ENCODE results near the gene NPRL2. TPM values are rescaled to one million over a fixed set of nuclear protein-coding genes. Genes with fewer than 3 reads are reported as not detected.

NPRL2 gene
- total and polyA plus RNA-seq, 7 donors = 16.8 to 28.5 (median 19.1) TPM

DNA sequence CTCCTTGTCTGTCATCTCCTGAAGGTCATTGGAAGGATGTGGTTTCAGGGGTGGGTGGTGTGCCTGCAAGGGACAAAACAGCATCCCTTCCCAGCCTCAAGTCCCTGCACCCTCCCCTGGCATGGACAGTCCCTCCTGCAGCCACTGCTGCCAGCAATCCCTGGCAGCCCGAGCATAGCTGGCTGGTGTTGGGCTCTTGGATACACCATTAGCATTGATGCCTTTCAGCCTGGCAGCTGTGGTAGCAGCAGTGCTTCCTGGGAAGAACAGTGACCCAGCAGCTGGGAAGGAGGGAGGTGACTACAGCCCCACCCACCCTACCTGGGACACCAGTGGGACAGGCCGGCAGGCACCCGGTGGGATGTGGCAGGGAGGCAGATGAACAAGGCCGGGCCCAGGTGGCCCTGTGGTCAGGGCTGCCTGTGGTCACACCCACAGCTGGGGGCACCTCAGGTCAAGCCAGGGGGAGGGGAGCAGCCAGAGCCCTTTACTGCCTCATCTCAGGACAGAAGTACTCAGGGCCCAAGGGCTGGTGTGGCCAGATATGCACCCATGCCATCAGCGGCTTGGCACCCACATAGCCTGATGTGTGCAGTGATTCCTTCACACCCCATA is 41.6 kb upstream of the NPRL2 start:
- H3K4me3 ChIP-seq = no peak overlapping the region
- no peak for TF ChIP-seq POLR2A (IDR thresholded peaks at IDR 0.05)
- intact Hi-C loops (cut with DNase I) = no loop called here
- H3K27ac ChIP-seq = no peak overlapping the region
- H3K9me3 ChIP-seq = no peaks in the 10 kb centered on the region
- peaks cover 0 to 3% (median 0%) of the 10 kb centered on the region in 4 donors for H3K4me1 ChIP-seq
- DNase-seq = no peak
- 37 to 70% methylated on average over 5 of the region's 5 CpGs for WGBS, 2 donors
- H3K36me3 ChIP-seq = no peaks in the 10 kb centered on the region
- no peaks in the 10 kb centered on the region for H3K27me3 ChIP-seq

DNA sequence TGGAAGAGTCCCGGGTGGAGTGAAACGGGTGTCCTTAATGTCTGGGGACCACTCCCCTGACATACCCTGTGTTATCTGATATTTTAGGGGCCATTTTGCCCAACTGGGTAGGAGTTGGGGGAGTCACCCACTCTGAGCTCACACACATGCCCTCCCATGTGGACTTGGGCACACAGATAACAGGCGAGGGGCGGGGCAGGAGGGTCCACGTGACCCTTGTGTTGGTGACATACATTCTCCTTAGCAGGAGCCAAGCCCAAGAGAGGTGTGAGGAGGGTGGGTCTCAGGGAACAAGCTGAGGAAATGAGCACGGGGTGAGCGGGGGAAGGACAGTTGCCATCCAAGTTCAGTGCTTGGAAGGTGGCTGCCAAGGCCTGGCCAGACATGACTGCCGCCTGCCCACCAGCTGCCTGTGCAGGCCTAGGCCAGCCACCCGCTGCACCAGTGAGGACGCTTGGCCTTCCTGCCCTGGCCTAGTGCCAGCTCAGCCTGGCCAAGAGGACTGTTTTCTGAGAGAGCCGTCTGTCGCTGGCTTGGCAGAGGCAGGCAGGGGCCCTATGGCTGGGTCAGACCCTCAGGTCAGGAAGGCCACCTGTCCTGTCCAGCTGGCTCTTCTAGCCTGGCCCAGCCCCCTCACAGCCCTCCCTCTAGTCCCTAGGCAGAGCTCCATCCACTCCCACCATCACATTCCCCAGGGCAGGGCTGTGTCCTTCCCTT is 40.1 kb upstream of the NPRL2 start:
- Histone ChIP-seq H3K27ac (no peak overlapping the region), H3K4me3 (no peak overlapping the region), H3K27me3 (no peaks in the 10 kb centered on the region), H3K4me1 (peaks cover 0 to 3% (median 0%) of the 10 kb centered on the region in 4 donors), H3K9me3 (no peaks in the 10 kb centered on the region), H3K36me3 (no peaks in the 10 kb centered on the region)
- intact Hi-C loops (cut with DNase I) = no loop called here
- WGBS, 2 donors = 27 to 69% methylated on average over 12 of the region's 12 CpGs
- DNase-seq = peak; percentile 70
- no peak for TF ChIP-seq EP300 (IDR thresholded peaks at IDR 0.05)
- TF ChIP-seq, protein P1, sequence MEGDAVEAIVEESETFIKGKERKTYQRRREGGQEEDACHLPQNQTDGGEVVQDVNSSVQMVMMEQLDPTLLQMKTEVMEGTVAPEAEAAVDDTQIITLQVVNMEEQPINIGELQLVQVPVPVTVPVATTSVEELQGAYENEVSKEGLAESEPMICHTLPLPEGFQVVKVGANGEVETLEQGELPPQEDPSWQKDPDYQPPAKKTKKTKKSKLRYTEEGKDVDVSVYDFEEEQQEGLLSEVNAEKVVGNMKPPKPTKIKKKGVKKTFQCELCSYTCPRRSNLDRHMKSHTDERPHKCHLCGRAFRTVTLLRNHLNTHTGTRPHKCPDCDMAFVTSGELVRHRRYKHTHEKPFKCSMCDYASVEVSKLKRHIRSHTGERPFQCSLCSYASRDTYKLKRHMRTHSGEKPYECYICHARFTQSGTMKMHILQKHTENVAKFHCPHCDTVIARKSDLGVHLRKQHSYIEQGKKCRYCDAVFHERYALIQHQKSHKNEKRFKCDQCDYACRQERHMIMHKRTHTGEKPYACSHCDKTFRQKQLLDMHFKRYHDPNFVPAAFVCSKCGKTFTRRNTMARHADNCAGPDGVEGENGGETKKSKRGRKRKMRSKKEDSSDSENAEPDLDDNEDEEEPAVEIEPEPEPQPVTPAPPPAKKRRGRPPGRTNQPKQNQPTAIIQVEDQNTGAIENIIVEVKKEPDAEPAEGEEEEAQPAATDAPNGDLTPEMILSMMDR (IDR thresholded peaks at IDR 0.05) = no peak
- no peak for TF ChIP-seq POLR2A (IDR thresholded peaks at IDR 0.05)
- TF ChIP-seq POLR2AphosphoS5 (IDR thresholded peaks at IDR 0.05) = no peak

DNA sequence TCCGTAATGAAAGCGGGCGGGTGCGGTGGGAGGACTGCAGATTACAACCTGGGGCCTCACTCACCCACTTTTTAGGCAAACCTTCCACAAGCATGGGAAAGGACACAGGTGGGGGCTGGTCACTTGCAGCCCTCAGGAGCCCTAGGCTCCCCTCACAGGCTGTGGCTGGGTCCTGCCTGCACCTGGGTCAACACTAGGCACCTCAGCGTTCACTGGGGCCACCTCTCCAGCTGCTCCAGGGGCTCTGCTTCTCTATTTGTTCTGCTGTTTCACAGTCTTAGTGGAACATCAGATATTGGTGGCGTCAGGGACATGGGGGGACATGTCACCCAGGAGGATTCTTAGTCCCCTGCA is 38.8 kb upstream of the NPRL2 start:
- DNase-seq = no peak
- Histone ChIP-seq H3K27ac (no peak overlapping the region), H3K4me1 (peaks cover 0 to 3% (median 0%) of the 10 kb centered on the region in 4 donors), H3K4me3 (no peak overlapping the region), H3K36me3 (no peaks in the 10 kb centered on the region), H3K27me3 (no peaks in the 10 kb centered on the region), H3K9me3 (no peaks in the 10 kb centered on the region)
- 82 to 91% methylated on average over 6 of the region's 6 CpGs for WGBS, 2 donors
- intact Hi-C loops (cut with DNase I) = no loop called here
- no peak for TF ChIP-seq POLR2AphosphoS5 (IDR thresholded peaks at IDR 0.05)

DNA sequence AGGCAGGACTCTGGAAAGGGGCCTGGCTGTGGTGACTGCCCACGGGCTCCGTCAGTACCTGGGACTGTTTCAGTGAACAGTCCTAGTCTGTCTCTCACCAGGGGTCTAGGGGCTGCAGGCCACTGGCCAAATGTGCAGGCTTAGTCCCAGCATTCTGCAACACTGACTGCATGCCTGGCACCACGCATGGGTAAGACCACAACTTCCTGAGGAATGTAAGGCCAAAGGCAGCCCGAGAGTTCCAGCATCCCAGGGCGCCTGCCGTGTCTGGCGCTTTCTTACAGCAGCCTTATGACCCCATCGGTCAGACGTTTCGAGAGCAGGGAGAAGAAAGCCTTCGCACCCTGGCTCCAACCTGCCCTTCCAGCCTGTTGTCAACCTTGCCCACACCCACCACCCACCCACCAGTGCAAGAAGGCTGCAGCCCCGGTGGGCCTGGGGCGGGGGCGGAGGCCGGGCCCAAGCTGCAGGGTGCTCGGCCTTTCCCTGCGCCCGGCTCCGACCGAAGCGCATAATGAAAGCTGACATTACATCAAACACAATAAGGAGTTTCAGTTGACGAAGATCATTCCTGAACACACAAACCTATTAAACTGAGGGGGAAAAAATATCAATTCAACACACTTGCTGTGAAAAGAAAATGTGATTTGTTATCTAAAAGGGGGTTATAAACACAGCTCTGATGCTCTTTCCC is 38.3 kb upstream of the NPRL2 start:
- intact Hi-C loops (cut with DNase I) = no loop called here
- Histone ChIP-seq H3K4me3 (no peak overlapping the region), H3K27ac (no peak overlapping the region), H3K36me3 (no peaks in the 10 kb centered on the region), H3K27me3 (no peaks in the 10 kb centered on the region), H3K9me3 (no peaks in the 10 kb centered on the region), H3K4me1 (peaks cover 0 to 3% (median 0%) of the 10 kb centered on the region in 4 donors)
- DNase-seq = no peak
- no peak for TF ChIP-seq POLR2A (IDR thresholded peaks at IDR 0.05)
- TF ChIP-seq EP300 (IDR thresholded peaks at IDR 0.05) = no peak
- TF ChIP-seq, protein P1 (IDR thresholded peaks at IDR 0.05) = no peak
- no peak for TF ChIP-seq POLR2AphosphoS5 (IDR thresholded peaks at IDR 0.05)
- 85 to 87% methylated on average over 22 of the region's 22 CpGs for WGBS, 2 donors

DNA sequence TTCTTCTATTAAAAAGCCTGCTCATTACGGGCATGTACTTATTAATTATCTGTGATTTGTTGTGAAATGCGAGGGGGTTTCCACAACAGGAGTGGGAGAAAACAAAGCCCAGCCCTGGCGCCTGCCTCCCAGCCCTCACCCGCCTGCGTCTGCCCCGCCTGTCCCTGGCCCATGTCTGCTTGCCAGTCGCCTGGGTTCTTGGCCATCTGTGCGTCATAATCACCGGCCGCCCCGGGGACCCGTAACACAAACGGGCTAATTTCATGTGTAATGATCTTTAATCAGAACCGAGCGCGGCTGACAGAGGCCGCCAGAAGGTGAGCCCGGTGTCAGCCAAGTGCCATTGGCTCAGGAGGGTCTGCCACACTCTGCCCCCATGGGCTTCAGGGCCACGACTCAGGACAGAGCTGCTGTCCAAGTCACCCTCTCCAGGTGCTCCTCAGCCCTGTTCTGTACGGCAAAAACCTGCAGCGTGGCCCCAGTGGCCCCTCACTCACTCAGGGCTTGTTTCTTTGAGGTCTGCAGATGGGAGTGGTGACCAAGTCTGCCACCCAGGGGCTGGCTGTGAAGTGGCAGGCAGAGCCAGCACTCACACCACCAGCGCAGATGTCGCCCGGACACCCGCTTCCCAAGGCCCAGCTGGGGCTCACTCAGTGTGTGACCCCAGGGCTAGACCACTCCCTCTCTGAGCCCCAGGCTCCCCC is 37.6 kb upstream of the NPRL2 start:
- H3K4me3 ChIP-seq = no peak overlapping the region
- peaks cover 0 to 3% (median 0%) of the 10 kb centered on the region in 4 donors for H3K4me1 ChIP-seq
- no peaks in the 10 kb centered on the region for H3K36me3 ChIP-seq
- WGBS, 2 donors = 60 to 82% methylated on average over 25 of the region's 25 CpGs
- TF ChIP-seq EP300 (IDR thresholded peaks at IDR 0.05) = no peak
- TF ChIP-seq, protein P1 (IDR thresholded peaks at IDR 0.05) = no peak
- TF ChIP-seq POLR2A (IDR thresholded peaks at IDR 0.05) = no peak
- TF ChIP-seq POLR2AphosphoS5 (IDR thresholded peaks at IDR 0.05) = no peak
- no peaks in the 10 kb centered on the region for H3K9me3 ChIP-seq
- no peak overlapping the region for H3K27ac ChIP-seq
- intact Hi-C loops (cut with DNase I) = no loop called here
- no peaks in the 10 kb centered on the region for H3K27me3 ChIP-seq
- no peak for DNase-seq
